Renal pelvis (tissue), 4 donors: ENCODE data around the gene TRPC4. TPM values are rescaled to one million over a fixed set of nuclear protein-coding genes. Genes with fewer than 3 reads are reported as not detected.

Experiments used
- DNase-seq: peaks from one replicate; pipeline ENCODE4 v3.0.0-alpha.2; 2013
- polyA plus RNA-seq, 3 donors: library from polyadenylated mRNA; unstranded; fragments of 120-200 nt; gene quantifications; one replicate each; pipeline ENCODE4 v1.2.1, GENCODE V29; 2013; ENCODE audit not compliant: insufficient read length in 3 of 3

Gene TRPC4
- polyA plus RNA-seq, 3 donors: 3.1 to 4.6 (median 3.7) TPM

GRCh38 chr13:37735293-37735692 lies 134.3 kb downstream of the TRPC4 start:
- DNase-seq: no peak

- DNase-seq: no peak
Measured at GRCh38 chr13:37729876-37730275, 139.7 kb downstream of the TRPC4 start.

DNA sequence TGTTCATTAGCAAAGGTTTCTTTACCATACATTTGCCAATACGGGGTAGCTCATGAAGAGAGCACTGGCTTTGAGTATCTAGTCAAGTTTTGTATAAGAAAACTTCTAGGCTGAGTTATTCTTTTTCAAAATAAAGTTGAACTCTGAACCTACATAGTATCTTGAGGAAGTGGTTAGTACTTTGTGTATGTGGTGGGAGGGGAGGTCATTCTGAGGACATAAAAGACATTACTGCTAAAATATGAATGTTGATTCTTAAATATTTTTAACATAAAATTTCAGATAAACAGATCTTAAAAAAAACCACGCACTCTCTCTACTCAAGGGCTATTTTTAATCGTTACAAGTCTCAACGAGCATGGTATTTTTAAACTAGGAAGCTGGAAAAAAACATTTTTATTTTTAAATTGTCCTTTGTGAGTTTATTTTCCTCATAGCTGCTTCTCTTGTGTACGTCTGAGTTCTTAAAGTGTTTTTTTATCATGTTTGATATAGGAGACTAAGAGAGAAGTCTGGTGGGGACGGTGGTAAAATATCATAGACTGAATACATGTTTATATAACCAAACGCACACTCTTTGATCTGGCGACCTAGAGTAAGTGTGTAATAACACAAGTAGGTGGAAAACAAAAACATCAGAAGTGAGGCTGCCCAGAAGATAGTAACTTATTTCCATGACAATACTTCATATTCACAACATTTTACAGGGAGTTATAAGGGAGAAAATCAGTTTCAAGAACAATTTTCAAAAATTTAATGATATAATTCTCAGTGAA lies 153.0 kb downstream of the TRPC4 start:
- no peak for DNase-seq

DNA sequence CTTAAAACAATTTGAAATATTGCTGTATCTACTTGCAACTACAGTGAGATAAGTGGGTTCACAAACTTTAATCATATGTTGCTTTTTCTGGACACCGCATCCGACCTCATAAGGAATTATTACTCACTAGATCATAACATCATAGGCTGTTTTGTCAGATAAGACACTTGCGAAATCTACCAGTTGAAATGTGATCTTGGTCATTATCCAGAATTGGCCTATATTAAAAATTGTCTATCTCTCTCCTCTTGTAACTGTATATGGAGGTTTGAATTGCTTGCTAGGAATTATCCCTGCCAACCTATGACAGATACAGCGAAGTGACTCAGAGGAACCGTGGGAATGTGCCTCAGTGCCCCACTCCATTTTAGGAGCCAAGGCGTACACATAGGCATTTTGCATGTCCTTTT lies 154.0 kb downstream of the TRPC4 start:
- no peak for DNase-seq

DNA sequence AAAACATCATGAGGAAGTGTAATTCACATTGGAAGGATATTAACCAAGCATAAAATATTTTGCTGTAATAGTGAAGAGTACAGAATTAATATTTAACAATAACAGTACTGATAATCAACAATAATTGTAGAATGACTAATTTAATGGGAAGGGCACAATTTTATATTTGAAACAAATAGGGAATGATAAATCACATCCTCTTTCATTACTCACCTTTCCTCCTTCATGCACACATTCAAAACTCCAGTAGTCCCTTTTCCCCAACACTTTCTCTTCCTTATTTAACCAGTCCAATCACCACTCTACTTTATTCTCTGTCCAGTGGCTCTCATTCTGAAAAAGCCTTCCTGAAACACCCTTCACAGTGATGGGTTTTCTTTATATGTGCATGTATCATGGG lies 160.3 kb downstream of the TRPC4 start:
- no peak for DNase-seq

GRCh38 chr13:37707739-37708500 lies 161.7 kb downstream of the TRPC4 start:
- DNase-seq: no peak

DNA sequence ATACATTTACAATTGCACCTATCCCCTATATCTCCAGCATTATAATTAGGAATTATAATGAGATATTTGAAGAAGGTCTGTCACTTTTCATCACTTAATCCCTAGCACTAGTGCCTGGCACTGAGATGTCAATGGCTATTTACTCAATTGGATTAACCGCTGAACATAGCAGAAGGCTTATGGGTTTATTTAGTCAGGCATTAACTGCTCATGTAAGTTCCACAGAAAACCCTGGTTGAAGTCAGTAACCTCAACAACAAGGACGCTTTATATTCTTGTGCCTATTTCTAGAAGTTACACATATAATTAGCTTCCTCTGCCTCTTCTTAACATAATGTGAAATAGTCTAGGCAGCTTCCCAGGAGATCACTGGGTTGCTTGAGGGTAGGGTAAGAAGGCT lies 163.5 kb downstream of the TRPC4 start:
- no peak for DNase-seq

DNA sequence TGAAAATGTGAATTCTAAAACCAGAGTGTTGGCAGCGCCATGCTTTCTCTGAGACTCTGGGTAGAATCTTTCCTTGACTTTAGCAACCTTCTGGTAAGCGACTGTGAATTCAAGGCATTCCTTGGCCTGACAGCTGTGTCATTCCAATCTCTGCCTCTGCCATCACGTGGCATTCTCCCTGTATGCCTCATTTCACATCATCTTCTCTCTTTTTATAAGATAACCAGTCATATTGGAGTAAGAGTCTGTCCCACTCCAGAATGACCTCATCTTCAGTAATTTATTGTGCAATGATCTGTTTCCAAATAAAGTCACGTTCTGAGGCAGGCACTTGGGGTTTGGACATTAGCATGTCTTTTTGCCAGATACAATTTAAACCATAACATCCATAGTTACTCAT lies 167.6 kb downstream of the TRPC4 start:
- DNase-seq: no peak

DNA sequence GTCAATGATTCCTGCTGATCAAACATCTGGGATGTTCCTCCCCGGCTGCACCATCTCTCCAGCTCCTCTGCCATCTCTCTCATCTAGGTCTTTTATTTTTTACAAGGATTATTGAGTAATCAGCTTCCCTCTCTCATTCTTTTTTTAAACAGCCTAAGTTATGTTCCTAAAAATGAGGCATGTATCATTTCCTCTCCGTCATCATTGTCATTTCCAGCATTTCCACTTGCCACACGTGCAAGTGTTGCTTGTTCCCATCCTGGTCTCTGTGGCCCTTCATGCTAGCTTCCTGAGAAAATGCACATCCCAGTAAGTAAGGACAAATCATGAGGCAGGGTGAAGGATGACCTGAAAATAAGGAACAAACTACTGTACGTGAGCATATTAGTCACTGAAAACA lies 168.3 kb downstream of the TRPC4 start:
- no peak for DNase-seq

- DNase-seq: no peak
Measured at GRCh38 chr13:37700887-37701286, 168.7 kb downstream of the TRPC4 start.

DNA sequence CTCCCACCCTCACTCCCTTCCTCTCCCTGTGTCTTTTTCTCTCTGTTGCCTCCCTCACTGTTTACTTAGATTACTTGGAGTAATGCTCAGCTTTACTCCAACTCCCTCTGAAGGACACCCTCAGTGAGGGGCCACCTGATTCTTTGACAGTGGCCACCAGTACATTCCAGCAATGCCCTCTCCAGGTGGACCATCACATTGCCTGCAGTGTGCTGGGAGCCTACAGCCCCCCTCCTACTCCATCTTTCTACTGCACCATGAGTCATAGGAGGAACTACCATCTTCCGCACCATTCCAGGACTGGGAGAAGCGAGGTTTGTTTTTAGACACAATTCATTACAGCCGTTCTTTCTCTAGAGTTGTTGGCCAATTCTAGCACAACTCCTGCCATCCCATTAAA lies 174.4 kb downstream of the TRPC4 start:
- DNase-seq: no peak

GRCh38 chr13:37690361-37690760 lies 179.2 kb downstream of the TRPC4 start:
- no peak for DNase-seq

DNA sequence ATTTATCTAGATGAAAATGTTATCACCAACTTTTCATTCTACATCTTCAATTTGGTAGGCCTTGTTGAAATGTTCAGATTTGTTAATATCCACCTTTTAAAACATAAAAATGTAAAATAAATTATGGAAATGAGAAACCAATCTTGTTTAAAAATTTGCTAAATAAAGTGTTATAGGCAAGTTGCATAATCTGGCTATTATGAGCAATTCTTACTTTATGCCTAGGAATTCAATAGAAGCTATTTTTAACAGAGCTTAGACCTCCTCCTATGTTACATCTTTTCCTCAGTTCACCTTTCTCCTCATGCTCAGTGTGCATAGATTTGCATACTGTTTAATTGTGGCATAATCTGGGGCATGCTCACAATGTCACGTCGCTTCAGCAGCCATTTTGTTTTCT lies 183.1 kb downstream of the TRPC4 start:
- no peak for DNase-seq

- DNase-seq: no peak
Measured at GRCh38 chr13:37685206-37685605, 184.4 kb downstream of the TRPC4 start.

- DNase-seq: no peak
Measured at GRCh38 chr13:37682496-37682895, 187.1 kb downstream of the TRPC4 start.

DNA sequence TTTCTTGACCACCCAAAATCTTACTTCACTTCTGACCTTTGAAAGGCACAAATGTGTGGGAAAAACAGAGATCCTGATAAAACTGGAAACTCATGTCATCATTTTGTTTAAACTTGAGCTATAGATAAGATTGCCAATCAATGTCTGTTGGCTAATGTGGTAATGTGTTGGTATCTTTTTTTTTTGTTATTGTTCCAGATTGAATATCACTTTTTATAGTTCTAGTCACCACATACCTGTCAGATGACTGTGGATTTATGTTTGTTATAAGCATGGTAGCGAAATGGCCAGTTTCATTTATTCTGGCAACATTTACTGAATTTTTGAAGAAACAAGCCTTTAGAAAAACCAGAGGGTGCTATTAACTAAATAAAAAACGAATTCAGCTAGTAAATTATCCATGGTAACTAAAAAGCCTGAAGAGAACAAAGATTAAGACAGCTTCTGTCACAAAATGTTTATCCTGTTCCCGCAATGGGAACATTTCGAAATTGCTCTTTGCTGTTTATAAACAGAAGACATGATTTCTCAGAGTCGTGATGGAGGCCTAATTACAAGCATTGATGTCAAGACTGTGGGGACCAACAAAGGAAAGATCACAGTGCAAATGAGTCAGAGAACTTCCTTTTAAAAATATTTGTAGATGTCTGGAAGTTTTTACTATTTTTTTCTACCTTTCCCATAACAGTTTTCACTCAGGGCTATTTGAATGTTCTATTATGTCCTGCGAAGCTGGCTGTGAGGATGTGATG lies 188.1 kb downstream of the TRPC4 start:
- no peak for DNase-seq

DNA sequence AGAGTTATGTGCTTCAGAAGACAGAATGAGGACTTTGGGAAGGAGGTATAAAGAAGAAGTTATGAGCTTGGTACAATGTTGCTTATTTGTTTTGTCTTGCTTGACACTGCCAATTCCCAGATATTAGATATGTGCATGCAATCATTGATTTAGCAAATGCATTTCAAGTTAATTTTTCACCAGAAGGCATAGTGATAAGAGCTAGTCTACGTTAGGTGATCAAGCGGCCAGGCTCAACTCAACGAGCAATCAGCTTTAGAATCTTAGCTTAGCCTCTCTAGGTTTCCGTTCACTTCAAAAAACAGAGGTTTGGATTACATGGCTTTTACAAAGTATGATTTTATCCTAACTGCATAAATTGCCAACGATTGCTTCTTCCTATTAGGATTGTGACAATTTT lies 189.4 kb downstream of the TRPC4 start:
- no peak for DNase-seq

DNA sequence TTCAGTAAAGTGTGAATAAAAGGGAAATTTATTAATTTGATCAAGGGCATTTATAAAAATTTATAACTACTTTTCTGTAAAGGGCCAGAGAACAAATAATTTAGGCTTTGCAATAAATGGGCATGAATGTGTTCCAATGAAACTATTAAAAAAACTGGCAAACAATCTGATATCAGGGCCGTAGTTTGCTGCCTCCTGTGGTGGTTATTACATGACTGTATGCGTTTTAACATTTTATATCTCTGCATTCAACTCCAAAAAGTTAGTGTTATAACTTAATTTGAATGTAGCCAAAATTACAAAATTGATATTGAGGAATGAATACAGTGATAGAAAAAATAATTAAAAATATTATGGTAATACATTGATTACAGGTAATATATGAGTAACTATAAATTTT lies 190.5 kb downstream of the TRPC4 start:
- DNase-seq: no peak

- no peak for DNase-seq
Measured at GRCh38 chr13:37669845-37670244, 199.7 kb downstream of the TRPC4 start.

GRCh38 chr13:37667702-37668101 lies 201.9 kb downstream of the TRPC4 start:
- no peak for DNase-seq

- DNase-seq: no peak
Measured at GRCh38 chr13:37666036-37666435, 203.5 kb downstream of the TRPC4 start.

DNA sequence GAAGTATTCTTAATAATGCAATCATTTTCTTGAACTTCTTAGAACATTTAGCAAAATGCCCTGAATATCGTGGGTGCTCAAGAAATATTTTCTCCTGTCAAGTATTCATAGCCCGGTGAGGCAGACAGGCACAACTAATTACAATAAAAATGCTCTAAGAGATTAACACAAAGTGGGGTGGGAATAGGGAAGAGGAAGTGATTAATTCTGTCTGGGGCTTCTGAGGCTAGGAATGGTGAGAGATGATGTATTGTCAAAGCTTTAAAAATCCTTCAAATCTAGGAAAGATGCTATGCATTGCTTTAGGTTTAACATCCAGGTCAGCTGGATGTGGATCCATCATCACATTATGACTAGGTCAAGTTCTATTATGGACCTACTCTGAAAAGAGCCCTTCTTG lies 204.2 kb downstream of the TRPC4 start:
- no peak for DNase-seq

GRCh38 chr13:37663724-37664123 lies 205.8 kb downstream of the TRPC4 start:
- DNase-seq: no peak
